ENCODE data around the gene SLC25A22. TPM values are rescaled to one million over a fixed set of nuclear protein-coding genes. Genes with fewer than 3 reads are reported as not detected.

Gene SLC25A22
- total RNA-seq, 3 donors from 2014 or later = 2.7 to 11.5 (median 4.7) TPM

GRCh38 chr11:777288-778255 is 20.5 kb downstream of the SLC25A22 start, which contains the start of gene GATD1:
TSS of gene GATD1 (minus strand) at chr11:777487. CDS start at chr11:777462, 25 bp downstream.
- H3K4me1 ChIP-seq = peaks cover 7 to 12% of the 10 kb centered on the region in 2 donors
- DNase-seq (ENCODE audit: low spot score in 2 of 2) = peak; percentile 87 to 94
- H3K9me3 ChIP-seq = no peaks in the 10 kb centered on the region
- H3K36me3 ChIP-seq = no peaks in the 10 kb centered on the region
- peak within 1 kb of the TSS; percentile 81 to 89 for H3K27ac ChIP-seq
- TF ChIP-seq POLR2A (IDR thresholded peaks at IDR 0.05) (no peak), POLR2AphosphoS5 (IDR thresholded peaks at IDR 0.05) (peak in 2 of 3 donors; percentile 48 to 56)
- TF ChIP-seq, protein P1, sequence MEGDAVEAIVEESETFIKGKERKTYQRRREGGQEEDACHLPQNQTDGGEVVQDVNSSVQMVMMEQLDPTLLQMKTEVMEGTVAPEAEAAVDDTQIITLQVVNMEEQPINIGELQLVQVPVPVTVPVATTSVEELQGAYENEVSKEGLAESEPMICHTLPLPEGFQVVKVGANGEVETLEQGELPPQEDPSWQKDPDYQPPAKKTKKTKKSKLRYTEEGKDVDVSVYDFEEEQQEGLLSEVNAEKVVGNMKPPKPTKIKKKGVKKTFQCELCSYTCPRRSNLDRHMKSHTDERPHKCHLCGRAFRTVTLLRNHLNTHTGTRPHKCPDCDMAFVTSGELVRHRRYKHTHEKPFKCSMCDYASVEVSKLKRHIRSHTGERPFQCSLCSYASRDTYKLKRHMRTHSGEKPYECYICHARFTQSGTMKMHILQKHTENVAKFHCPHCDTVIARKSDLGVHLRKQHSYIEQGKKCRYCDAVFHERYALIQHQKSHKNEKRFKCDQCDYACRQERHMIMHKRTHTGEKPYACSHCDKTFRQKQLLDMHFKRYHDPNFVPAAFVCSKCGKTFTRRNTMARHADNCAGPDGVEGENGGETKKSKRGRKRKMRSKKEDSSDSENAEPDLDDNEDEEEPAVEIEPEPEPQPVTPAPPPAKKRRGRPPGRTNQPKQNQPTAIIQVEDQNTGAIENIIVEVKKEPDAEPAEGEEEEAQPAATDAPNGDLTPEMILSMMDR (IDR thresholded peaks at IDR 0.05) = no peak
- H3K27me3 ChIP-seq = no peaks in the 10 kb centered on the region
- intact Hi-C loops (cut with DNase I; ENCODE audit: low total_unique reads) = loop anchor here (10.0 kb wide), 1 partner anchor 213 kb away; the partner anchor contains the start of genes LMNTD2 and RASSF7
- H3K4me3 ChIP-seq = peak within 1 kb of the TSS; percentile 89 to 99 (median 96)

- no peak for DNase-seq (ENCODE audit: low spot score in 2 of 2)
- Histone ChIP-seq H3K9me3 (no peaks in the 10 kb centered on the region), H3K4me1 (peaks cover 7 to 12% of the 10 kb centered on the region in 2 donors), H3K36me3 (no peaks in the 10 kb centered on the region), H3K27ac (peak overlapping the region; percentile 81 to 89), H3K27me3 (no peaks in the 10 kb centered on the region), H3K4me3 (peak overlapping the region; percentile 89 to 99 (median 96))
- intact Hi-C loops (cut with DNase I; ENCODE audit: low total_unique reads) = loop anchor here (10.0 kb wide), 1 partner anchor 212 kb away; the partner anchor contains the start of genes LMNTD2 and RASSF7
- TF ChIP-seq, protein P1 (IDR thresholded peaks at IDR 0.05) = no peak
- TF ChIP-seq POLR2AphosphoS5 (IDR thresholded peaks at IDR 0.05) (no peak), POLR2A (IDR thresholded peaks at IDR 0.05) (no peak)
Observed at GRCh38 chr11:776561-777287, 21.4 kb downstream of the SLC25A22 start.

- H3K27ac ChIP-seq = peak overlapping the region; percentile 81 to 89
- no peaks in the 10 kb centered on the region for H3K9me3 ChIP-seq
- no peak for TF ChIP-seq POLR2AphosphoS5 (IDR thresholded peaks at IDR 0.05)
- TF ChIP-seq POLR2A (IDR thresholded peaks at IDR 0.05) = no peak
- TF ChIP-seq, protein P1 (IDR thresholded peaks at IDR 0.05) = no peak
- peak overlapping the region; percentile 89 to 99 (median 96) for H3K4me3 ChIP-seq
- peaks cover 7 to 12% of the 10 kb centered on the region in 2 donors for H3K4me1 ChIP-seq
- DNase-seq (ENCODE audit: low spot score in 2 of 2) = no peak
- no peaks in the 10 kb centered on the region for H3K27me3 ChIP-seq
- intact Hi-C loops (cut with DNase I; ENCODE audit: low total_unique reads) = loop anchor here (10.0 kb wide), 1 partner anchor 211 kb away; the partner anchor contains the start of genes LMNTD2 and RASSF7
- H3K36me3 ChIP-seq = no peaks in the 10 kb centered on the region
Observed at GRCh38 chr11:776263-776560, 21.9 kb downstream of the SLC25A22 start.

DNA sequence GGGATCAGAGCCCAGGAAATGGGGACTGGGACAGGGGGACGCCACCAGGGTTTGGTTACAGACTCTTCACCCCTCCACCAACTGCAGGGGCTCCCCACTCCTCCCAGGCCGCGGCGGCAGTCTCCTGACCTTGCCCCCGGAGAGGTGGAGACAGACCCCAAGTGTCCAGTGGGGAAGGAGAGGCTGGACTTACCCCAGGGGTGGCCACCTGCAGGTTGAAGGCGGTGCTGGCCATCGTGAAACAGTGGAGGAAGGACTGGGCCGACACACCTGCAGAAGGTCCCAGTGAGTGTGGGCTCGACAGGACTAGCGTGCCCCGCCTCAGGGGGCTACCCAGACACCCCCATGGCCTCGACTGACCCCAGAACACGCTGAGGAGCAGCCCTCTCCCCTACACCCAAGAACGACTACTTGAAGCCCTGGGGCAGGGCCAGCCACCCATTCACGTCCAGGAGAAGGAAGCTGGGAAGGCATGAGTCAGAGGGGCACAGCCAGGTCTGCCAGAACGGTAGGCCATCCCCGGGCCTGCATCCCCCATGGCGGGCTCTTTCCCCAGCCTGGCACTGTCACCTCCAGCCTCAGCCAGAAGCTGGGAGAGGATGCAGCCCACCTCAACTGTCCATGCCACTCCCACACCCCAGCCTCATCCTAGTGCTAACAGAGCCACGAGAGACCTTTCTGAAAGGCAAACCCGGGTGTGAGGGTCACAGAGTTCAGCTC is 23.0 kb downstream of the SLC25A22 start:
- Histone ChIP-seq H3K36me3 (no peaks in the 10 kb centered on the region), H3K27ac (no peak overlapping the region), H3K4me1 (peaks cover 7 to 12% of the 10 kb centered on the region in 2 donors), H3K4me3 (peak overlapping the region in 2 of 3 donors; percentile 3 to 99), H3K27me3 (no peaks in the 10 kb centered on the region), H3K9me3 (no peaks in the 10 kb centered on the region)
- TF ChIP-seq, protein P1 (IDR thresholded peaks at IDR 0.05) = no peak
- TF ChIP-seq POLR2A (IDR thresholded peaks at IDR 0.05) (no peak), POLR2AphosphoS5 (IDR thresholded peaks at IDR 0.05) (no peak)
- intact Hi-C loops (cut with DNase I; ENCODE audit: low total_unique reads) = loop anchor here (10.0 kb wide), 1 partner anchor 210 kb away; the partner anchor contains the start of genes LMNTD2 and RASSF7
- DNase-seq (ENCODE audit: low spot score in 2 of 2) = no peak

Measured in breast epithelium (tissue), 4 donors.